DND-41 (cell line): ENCODE results near the gene CHIT1.

Experiments
- CTCF ChIP-seq: IDR thresholded peaks from 2 replicates; pipeline ENCODE4 v1.5.1; 2012; ENCODE audit warnings: borderline replicate concordance, low read length, moderate library complexity, mild to moderate bottlenecking; ENCODE audit not compliant: poor library complexity, severe bottlenecking; ENCODE audit errors: extremely low read depth
- EZH2 ChIP-seq: IDR thresholded peaks from 3 replicates; pipeline ENCODE4 v1.6.1; 2012; ENCODE audit warnings: borderline replicate concordance, low read depth, mild to moderate bottlenecking, moderate library complexity, low read length, inconsistent platforms; ENCODE audit not compliant: severe bottlenecking

- TF ChIP-seq CTCF (no peak), EZH2 (no peak)
Observed at GRCh38 chr1:203271962-203272632, 42.6 kb upstream of the CHIT1 start.
